Peyer's patch (tissue), 4 donors: ENCODE results near the gene SH3YL1.

Source experiments
- POLR2A ChIP-seq, 2 donors: fragments of 450-650 bp; IDR thresholded peaks; one replicate each; pipeline ENCODE4 v1.5.1; 2017; ENCODE audit warnings: antibody characterized with exemption in 2 of 2, mild to moderate bottlenecking in 2 of 2, moderate library complexity in 2 of 2
- TF ChIP-seq, protein P1 (sequence below), 6 experiments: fragments of 450-650 bp in 4 of 6; fragments of 200-600 bp in 2 of 6; sonication (generic) in 1 of 6; IDR thresholded peaks; one replicate each; pipeline ENCODE4 v1.5.1; 2017 to 2019; ENCODE audit warnings: antibody characterized with exemption in 6 of 6, mild to moderate bottlenecking in 3 of 6, moderate library complexity in 1 of 6

DNA sequence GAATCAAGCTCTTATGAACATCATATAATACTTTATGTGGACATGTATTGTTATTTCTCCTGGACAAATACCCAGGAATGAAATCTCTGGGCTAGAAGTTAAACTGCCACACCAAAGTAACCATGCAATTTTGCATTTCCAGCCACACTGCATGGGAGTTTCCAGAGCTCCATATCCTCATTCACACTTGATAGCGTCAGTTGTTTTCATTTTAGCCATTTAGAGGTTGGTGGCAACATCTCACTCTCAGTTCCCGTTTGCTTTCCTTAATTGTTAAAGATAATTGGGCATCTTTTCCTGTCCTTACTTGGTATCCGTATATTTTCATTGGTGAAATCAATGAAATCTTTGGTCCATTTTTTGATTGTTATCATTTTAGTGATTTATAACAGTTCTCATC, 47.8 kb downstream of the SH3YL1 start:
- no peak for TF ChIP-seq POLR2A (IDR thresholded peaks at IDR 0.05)
- TF ChIP-seq, protein P1, sequence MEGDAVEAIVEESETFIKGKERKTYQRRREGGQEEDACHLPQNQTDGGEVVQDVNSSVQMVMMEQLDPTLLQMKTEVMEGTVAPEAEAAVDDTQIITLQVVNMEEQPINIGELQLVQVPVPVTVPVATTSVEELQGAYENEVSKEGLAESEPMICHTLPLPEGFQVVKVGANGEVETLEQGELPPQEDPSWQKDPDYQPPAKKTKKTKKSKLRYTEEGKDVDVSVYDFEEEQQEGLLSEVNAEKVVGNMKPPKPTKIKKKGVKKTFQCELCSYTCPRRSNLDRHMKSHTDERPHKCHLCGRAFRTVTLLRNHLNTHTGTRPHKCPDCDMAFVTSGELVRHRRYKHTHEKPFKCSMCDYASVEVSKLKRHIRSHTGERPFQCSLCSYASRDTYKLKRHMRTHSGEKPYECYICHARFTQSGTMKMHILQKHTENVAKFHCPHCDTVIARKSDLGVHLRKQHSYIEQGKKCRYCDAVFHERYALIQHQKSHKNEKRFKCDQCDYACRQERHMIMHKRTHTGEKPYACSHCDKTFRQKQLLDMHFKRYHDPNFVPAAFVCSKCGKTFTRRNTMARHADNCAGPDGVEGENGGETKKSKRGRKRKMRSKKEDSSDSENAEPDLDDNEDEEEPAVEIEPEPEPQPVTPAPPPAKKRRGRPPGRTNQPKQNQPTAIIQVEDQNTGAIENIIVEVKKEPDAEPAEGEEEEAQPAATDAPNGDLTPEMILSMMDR (IDR thresholded peaks at IDR 0.05), result no peak
